Small intestine (tissue), 7 donors: ENCODE data around the gene AARS2. TPM values are rescaled to one million over a fixed set of nuclear protein-coding genes. Genes with fewer than 3 reads are reported as not detected.
A peak's percentile ranks its signal among the peaks of the same experiment; 100 is the strongest.

Source experiments
- DNase-seq, 2 donors: peaks; one replicate each; pipeline versions ENCODE4 v3.0.0 to v3.0.0-alpha.2; 2013
- FAIRE-seq: peaks from 2 replicates; lab custom pipeline; 2012; peaks lifted over from hg19 to GRCh38; lab: Jason Lieb, UNC
- H3K27ac ChIP-seq, 3 donors: one replicate each; pipeline ENCODE4 v1.5.1; 2013; ENCODE audit warnings: low read length in 2 of 3, mild to moderate bottlenecking in 2 of 3, control low read depth in 1 of 3, inconsistent platforms in 1 of 3, low read depth in 1 of 3, moderate library complexity in 1 of 3
- H3K27me3 ChIP-seq, 3 donors: one replicate each; pipeline ENCODE4 v1.6.1; 2013; ENCODE audit warnings: low read length in 3 of 3, inconsistent platforms in 1 of 3; ENCODE audit not compliant: control insufficient read depth in 3 of 3, insufficient read depth in 3 of 3
- H3K36me3 ChIP-seq, 3 donors: one replicate each; pipeline ENCODE4 v1.6.1; 2013; ENCODE audit warnings: low read length in 3 of 3, inconsistent platforms in 1 of 3, low read depth in 1 of 3, mild to moderate bottlenecking in 1 of 3, moderate library complexity in 1 of 3; ENCODE audit not compliant: control insufficient read depth in 3 of 3, insufficient read depth in 2 of 3
- H3K4me1 ChIP-seq, 3 donors: one replicate each; pipeline ENCODE4 v1.6.1; 2013; ENCODE audit warnings: low read length in 2 of 3, inconsistent platforms in 1 of 3, low read depth in 1 of 3, mild to moderate bottlenecking in 1 of 3, moderate library complexity in 1 of 3; ENCODE audit not compliant: control insufficient read depth in 3 of 3, insufficient read depth in 2 of 3
- H3K4me3 ChIP-seq, 3 donors: one replicate each; pipeline ENCODE4 v1.5.1; 2013; ENCODE audit warnings: low read length in 3 of 3, control low read depth in 1 of 3, inconsistent platforms in 1 of 3, low read depth in 1 of 3, mild to moderate bottlenecking in 1 of 3, moderate library complexity in 1 of 3
- H3K9me3 ChIP-seq, 2 donors: one replicate each; pipeline ENCODE4 v1.6.1; 2013; ENCODE audit warnings: low read depth in 1 of 2, low read length in 1 of 2; ENCODE audit not compliant: control insufficient read depth in 2 of 2, insufficient read depth in 1 of 2
- WGBS, 3 donors: extraction: QIAGEN DNeasy Blood & Tissue Kit; methylation state at CpG; one replicate each; pipeline ENCODE4 v1.1.7; 2013; 5-methylcytosine and 5-hydroxymethylcytosine counted together
- polyA plus RNA-seq, 4 donors: library from polyadenylated mRNA; stranded (reverse) in 3 of 4; unstranded in 1 of 4; fragments of 200-250 nt in 3 of 4; fragments of 120-200 nt in 1 of 4; gene quantifications; one replicate each; pipeline versions ENCODE4 v1.2.1 to v1.2.3, GENCODE V29; 2013
- donor health status: healthy with polysubstance abuse.
- donor health status: control.
- donor health status: control.
- donor health status: Bipolar disorder and iron deficiency.
- donor health status: healthy.

The AARS2 gene
- polyA plus RNA-seq, 4 donors = 3.2 to 14.4 (median 9.1) TPM

- Histone ChIP-seq H3K4me1 (peaks cover 0 to 28% (median 20%) of the 10 kb centered on the region in 3 donors), H3K36me3 (peaks cover 0 to 37% (median 0%) of the 10 kb centered on the region in 3 donors), H3K27ac (peak overlapping the region; percentile 82 to 84 (median 84)), H3K4me3 (peak overlapping the region; percentile 66 to 85 (median 85)), H3K9me3 (no peaks in the 10 kb centered on the region), H3K27me3 (peaks cover 4 to 13% (median 5%) of the 10 kb centered on the region in 3 donors)
- FAIRE-seq (no peak), DNase-seq (peak; percentile 40 to 44)
- WGBS, 3 donors = 4 to 5% (median 4%) methylated on average over 13 of the region's 13 CpGs
These were observed 48.8 kb downstream of the AARS2 start for GRCh38 chr6:44264154-44265006.

- Histone ChIP-seq H3K36me3 (peaks cover 0 to 46% (median 3%) of the 10 kb centered on the region in 3 donors), H3K4me1 (peaks cover 0 to 28% (median 20%) of the 10 kb centered on the region in 3 donors), H3K27ac (peak overlapping the region; percentile 22 to 84 (median 82)), H3K4me3 (peak overlapping the region; percentile 26 to 85 (median 66)), H3K27me3 (peaks cover 0 to 5% (median 2%) of the 10 kb centered on the region in 3 donors), H3K9me3 (no peaks in the 10 kb centered on the region)
- DNase-seq = peak in 1 of 2 donors; percentile 65
- 15 to 22% (median 20%) methylated on average over 7 to 9 of the region's 9 CpGs for WGBS, 3 donors
- no peak for FAIRE-seq
These were observed 49.6 kb downstream of the AARS2 start for GRCh38 chr6:44263354-44264100.

- no peak for DNase-seq
- FAIRE-seq = no peak
- H3K36me3 ChIP-seq = peaks cover 0 to 51% (median 3%) of the 10 kb centered on the region in 3 donors
- 46 to 55% (median 55%) methylated on average over 7 of the region's 7 CpGs for WGBS, 3 donors
- H3K27me3 ChIP-seq = no peaks in the 10 kb centered on the region
- H3K4me3 ChIP-seq = peak overlapping the region; percentile 28 to 85 (median 66)
- no peaks in the 10 kb centered on the region for H3K9me3 ChIP-seq
- H3K4me1 ChIP-seq = peaks cover 0 to 30% (median 20%) of the 10 kb centered on the region in 3 donors
- H3K27ac ChIP-seq = peak overlapping the region in 2 of 3 donors; percentile 41 to 82
These were observed 50.4 kb downstream of the AARS2 start for GRCh38 chr6:44262467-44263353.

GRCh38 chr6:44261581-44261980 lies 51.6 kb downstream of the AARS2 start:
- no peaks in the 10 kb centered on the region for H3K27me3 ChIP-seq
- FAIRE-seq (no peak), DNase-seq (no peak)
- H3K4me1 ChIP-seq = peaks cover 0 to 33% (median 20%) of the 10 kb centered on the region in 3 donors
- WGBS, 3 donors = 94 to 99% (median 95%) methylated on average over 8 of the region's 8 CpGs
- no peaks in the 10 kb centered on the region for H3K9me3 ChIP-seq
- no peak overlapping the region for H3K27ac ChIP-seq
- peaks cover 0 to 51% (median 3%) of the 10 kb centered on the region in 3 donors for H3K36me3 ChIP-seq
- H3K4me3 ChIP-seq = no peak overlapping the region

- Histone ChIP-seq H3K27ac (peak overlapping the region in 1 of 3 donors; percentile 34), H3K4me3 (no peak overlapping the region), H3K36me3 (peaks cover 0 to 56% (median 3%) of the 10 kb centered on the region in 3 donors), H3K4me1 (peaks cover 2 to 41% (median 20%) of the 10 kb centered on the region in 3 donors), H3K27me3 (no peaks in the 10 kb centered on the region), H3K9me3 (no peaks in the 10 kb centered on the region)
- 90 to 96% (median 90%) methylated on average over 6 of the region's 6 CpGs for WGBS, 3 donors
- FAIRE-seq (no peak), DNase-seq (no peak)
These were observed 52.5 kb downstream of the AARS2 start for GRCh38 chr6:44260451-44261297.

GRCh38 chr6:44260011-44260410 lies 53.1 kb downstream of the AARS2 start:
- Histone ChIP-seq H3K36me3 (peaks cover 0 to 61% (median 3%) of the 10 kb centered on the region in 3 donors), H3K27ac (peak overlapping the region in 1 of 3 donors; percentile 34), H3K9me3 (no peaks in the 10 kb centered on the region), H3K27me3 (no peaks in the 10 kb centered on the region), H3K4me1 (peaks cover 2 to 46% (median 20%) of the 10 kb centered on the region in 3 donors), H3K4me3 (no peak overlapping the region)
- DNase-seq (no peak), FAIRE-seq (no peak)
- WGBS, 3 donors = 90 to 94% (median 93%) methylated on average over 8 of the region's 8 CpGs

GRCh38 chr6:44258921-44259320 lies 54.2 kb downstream of the AARS2 start:
- H3K27me3 ChIP-seq = no peaks in the 10 kb centered on the region
- DNase-seq (no peak), FAIRE-seq (no peak)
- H3K4me1 ChIP-seq = peaks cover 2 to 42% (median 14%) of the 10 kb centered on the region in 3 donors
- H3K9me3 ChIP-seq = no peaks in the 10 kb centered on the region
- 80 to 94% (median 87%) methylated on average over 3 of the region's 3 CpGs for WGBS, 3 donors
- H3K4me3 ChIP-seq = no peak overlapping the region
- no peak overlapping the region for H3K27ac ChIP-seq
- peaks cover 3 to 72% (median 5%) of the 10 kb centered on the region in 3 donors for H3K36me3 ChIP-seq
